MM.1S (cell line): ENCODE measurements around the gene PDCD1.
"Not testable (repeated sequence)": the region's sequence is repeated elsewhere in the genome, so short reads cannot be mapped to it uniquely, and the experiment has no call there.

Experiments used
- CTCF ChIP-seq: fragments of 300-600 bp; sonication (generic); IDR thresholded peaks from 2 replicates; pipeline ENCODE4 v1.5.1; 2016; ENCODE audit warnings: antibody characterized with exemption, low read length, mixed read lengths
- EZH2 ChIP-seq: fragments of 300-600 bp; sonication (generic); optimal IDR thresholded peaks from 2 replicates; pipeline ENCODE3; 2017; ENCODE audit warnings: low read depth, mild to moderate bottlenecking, antibody characterized with exemption, low read length, mixed read lengths
- EZH2phosphoT487 ChIP-seq: fragments of 300-600 bp; sonication (generic); IDR thresholded peaks from 2 replicates; pipeline ENCODE4 v1.6.1; 2018; ENCODE audit warnings: antibody characterized with exemption, low read length

- not testable (repeated sequence) for TF ChIP-seq CTCF, EZH2, EZH2phosphoT487
Measured at GRCh38 chr2:241823531-241824437, 34.9 kb downstream of the PDCD1 start.
